Aorta (tissue), 5 donors: ENCODE measurements around the gene TBC1D7. TPM values are rescaled to one million over a fixed set of nuclear protein-coding genes. Genes with fewer than 3 reads are reported as not detected.

Experiments
- ATAC-seq: fragments of 200-7000 bp; cut with Tn5 transposase; one replicate; pipeline ENCODE4 v1.9.1; 2022; ENCODE audit warnings: moderate library complexity; ENCODE audit not compliant: low FRiP score
- DNase-seq, 2 donors: peaks; one replicate each; pipeline ENCODE4 v3.0.0-alpha.2; 2020
- H3K27ac ChIP-seq, 2 donors: one replicate each; pipeline ENCODE4 v1.5.1; 2013; ENCODE audit warnings: low read length in 2 of 2, mild to moderate bottlenecking in 2 of 2, moderate library complexity in 2 of 2, control low read depth in 1 of 2, inconsistent platforms in 1 of 2, low read depth in 1 of 2
- H3K27me3 ChIP-seq, 2 donors: one replicate each; pipeline ENCODE4 v1.6.1; 2013; ENCODE audit warnings: control low read depth in 1 of 2, low read length in 1 of 2, mild to moderate bottlenecking in 1 of 2, moderate library complexity in 1 of 2; ENCODE audit not compliant: insufficient read depth in 2 of 2, control insufficient read depth in 1 of 2
- H3K36me3 ChIP-seq, 2 donors: one replicate each; pipeline ENCODE4 v1.6.1; 2013; ENCODE audit warnings: control low read depth in 1 of 2, low read length in 1 of 2, mild to moderate bottlenecking in 1 of 2; ENCODE audit not compliant: insufficient read depth in 2 of 2, control insufficient read depth in 1 of 2
- H3K4me1 ChIP-seq, 2 donors: one replicate each; pipeline ENCODE4 v1.6.1; 2013; ENCODE audit warnings: low read length in 2 of 2, control low read depth in 1 of 2, mild to moderate bottlenecking in 1 of 2, moderate library complexity in 1 of 2; ENCODE audit not compliant: insufficient read depth in 2 of 2, control insufficient read depth in 1 of 2
- H3K4me3 ChIP-seq, 2 donors: one replicate each; pipeline ENCODE4 v1.5.1; 2013; ENCODE audit warnings: low read length in 2 of 2, control low read depth in 1 of 2, mild to moderate bottlenecking in 1 of 2
- H3K9me3 ChIP-seq: one replicate; pipeline ENCODE4 v1.6.1; 2013; ENCODE audit warnings: mild to moderate bottlenecking, low read length; ENCODE audit not compliant: control insufficient read depth
- WGBS, 2 donors: extraction: QIAGEN DNeasy Blood & Tissue Kit; methylation state at CpG; one replicate each; pipeline ENCODE4 v1.1.7; 2013; 5-methylcytosine and 5-hydroxymethylcytosine counted together
- intact Hi-C, 2 donors: fragments of 100-400 bp; cut with DNase I; formaldehyde crosslinking; loops; one replicate each; pipeline versions ENCODE4 v1.14.2 to v1.15.0; 2022
- long read RNA-seq, 2 donors: library from polyadenylated mRNA; unstranded; transcript quantifications; one replicate each; pipeline ENCODE4 v2.0.0, GENCODE V29; 2020 to 2021
- polyA plus RNA-seq, 2 donors: library from polyadenylated mRNA; stranded (reverse); fragments of 200-250 nt; gene quantifications; one replicate each; pipeline ENCODE4 v1.2.3, GENCODE V29; 2013
- total RNA-seq, 2 donors: library from RNA; stranded (reverse); fragmentation: NEBNext Ultra II Directional; extraction: Animal tissue kit (Norgen Biotek cat#: 25700); gene quantifications; one replicate each; pipeline ENCODE4 v1.2.1, GENCODE V29; 2021
- donor health status: healthy with polysubstance abuse.
- donor health status: Bipolar disorder and iron deficiency.
- donor health status: DM: no; HTN: no; CAD: no.
- donor health status: DM: no; HTN: no; CAD: no.
- donor health status: DM: yes; HTN: yes; CAD: no.

Gene TBC1D7
- 10 to 100 TPM in 1 of 2 donors, 1 to 10 TPM in 1; 9.9 to 11.6 TPM for total RNA-seq
- 1 to 10 TPM; 6.0 to 8.8 TPM for polyA plus RNA-seq
- long read RNA-seq, donor 1, partial matches to known transcripts: 5 of 1,951 reads
- long read RNA-seq, donor 1, other reads (novel, unspliced or antisense): 1,944 of 1,951 reads
- long read RNA-seq, donor 2, partial matches to known transcripts: 0 of 85 reads
- long read RNA-seq, donor 2, other reads (novel, unspliced or antisense): 81 of 85 reads

- Histone ChIP-seq H3K27me3 (no peaks in the 10 kb centered on the region), H3K36me3 (no peaks in the 10 kb centered on the region)
Measured at GRCh38 chr6:13328076-13328874, at the start of gene TBC1D7. TSS of gene TBC1D7 (minus strand) at chr6:13328537. CDS start at chr6:13326898, 1,639 bp downstream.

DNA sequence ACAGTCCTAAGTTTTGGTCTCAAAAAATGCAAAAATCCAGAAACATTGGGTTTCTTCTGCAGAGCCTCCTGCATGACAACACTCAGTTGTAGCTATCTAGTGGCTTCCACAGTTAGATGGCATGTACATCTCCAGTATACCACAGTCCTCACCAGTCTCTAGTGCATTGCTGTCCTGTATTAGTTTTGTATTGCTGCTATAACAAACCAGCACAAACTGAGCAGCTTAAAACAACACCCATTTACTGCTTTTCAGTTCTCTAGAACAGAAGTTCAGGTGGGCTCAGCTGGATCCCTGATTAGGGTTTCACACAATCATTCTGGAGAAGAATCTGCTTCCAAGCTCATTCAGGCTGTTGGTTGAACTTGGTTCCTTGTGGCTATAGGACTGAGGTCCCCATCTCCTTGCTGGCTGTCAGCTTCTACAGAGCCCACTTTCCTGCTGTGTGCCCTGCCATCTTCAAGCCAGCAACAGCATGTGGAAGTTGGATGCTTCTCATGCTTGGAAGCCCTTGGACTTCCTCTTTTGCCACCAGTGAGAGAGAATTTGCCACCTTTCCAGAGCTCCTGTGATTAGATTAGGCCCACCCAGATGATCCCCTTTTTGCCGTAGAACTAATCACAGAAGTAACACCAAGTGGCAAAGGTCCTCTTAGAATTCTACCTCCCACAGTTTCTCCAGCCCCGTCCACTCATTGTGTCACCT is 48.9 kb upstream of the TBC1D7 start:
- no peaks in the 10 kb centered on the region for H3K9me3 ChIP-seq
- intact Hi-C loops: loop anchor here in 1 of 2 donors (10.0 kb wide), 1 partner anchor 148 kb away; no protein-coding TSS in a partner anchor
- DNase-seq: no peak

More at GRCh38 chr6:13328076-13328874, at the start of gene TBC1D7:
- WGBS, 2 donors: 0% methylated on average over 59 to 63 of the region's 63 CpGs
- Histone ChIP-seq H3K27ac (peak within 1 kb of the TSS; percentile 23 to 89), H3K9me3 (no peaks in the 10 kb centered on the region), H3K4me1 (no peaks in the 10 kb centered on the region), H3K4me3 (peak within 1 kb of the TSS; percentile 82 to 92)
- peak; percentile 96 to 97 for DNase-seq
- peak; percentile 97 for ATAC-seq
- intact Hi-C loops: loop anchor here in 1 of 2 donors (2.0 to 5.0 kb wide), 3 partner anchors 96 to 417 kb away; no protein-coding TSS in a partner anchor

DNA sequence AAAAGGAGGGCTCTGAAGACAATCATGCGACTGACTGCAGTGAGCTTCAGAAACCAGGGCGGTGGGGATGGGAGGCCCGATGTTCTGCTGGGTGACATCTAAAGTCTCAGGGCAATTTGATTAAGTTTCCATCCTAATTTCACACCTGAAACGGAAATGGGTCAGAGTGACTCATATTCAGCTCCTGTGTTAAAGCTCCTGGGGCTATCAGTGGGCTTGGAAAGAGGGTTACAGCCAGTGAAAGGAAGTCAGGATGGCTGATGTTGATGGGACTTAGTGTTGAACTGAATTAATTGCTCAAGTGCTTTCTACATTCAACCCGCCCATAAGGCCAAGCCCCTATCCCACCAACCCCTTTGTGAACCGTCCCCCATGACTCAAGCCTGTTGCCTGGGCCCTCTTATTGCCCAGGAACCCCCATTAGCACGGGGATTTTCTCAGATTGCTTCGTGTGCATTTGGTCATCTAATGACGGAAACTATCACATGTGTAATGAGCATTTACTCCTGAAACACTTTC is 47.1 kb upstream of the TBC1D7 start:
- ATAC-seq: no peak
- Histone ChIP-seq H3K4me1 (no peaks in the 10 kb centered on the region), H3K9me3 (no peaks in the 10 kb centered on the region), H3K4me3 (no peak overlapping the region), H3K27ac (no peak overlapping the region), H3K36me3 (no peaks in the 10 kb centered on the region), H3K27me3 (no peaks in the 10 kb centered on the region)
- intact Hi-C loops: loop anchor here in 1 of 2 donors (10.0 kb wide), 1 partner anchor 149 kb away; no protein-coding TSS in a partner anchor
- WGBS, 2 donors: 93 to 94% methylated on average over 9 of the region's 9 CpGs
- DNase-seq: no peak

More for the DNA sequence above, 48.9 kb upstream of the TBC1D7 start:
- no peak for ATAC-seq
- no peak overlapping the region for H3K4me3 ChIP-seq
- no peaks in the 10 kb centered on the region for H3K4me1 ChIP-seq
- H3K27me3 ChIP-seq: no peaks in the 10 kb centered on the region
- WGBS, 2 donors: 96 to 98% methylated on average over 2 of the region's 2 CpGs
- H3K27ac ChIP-seq: no peak overlapping the region
- H3K36me3 ChIP-seq: no peaks in the 10 kb centered on the region

GRCh38 chr6:13373919-13374318 is 45.6 kb upstream of the TBC1D7 start:
- DNase-seq: no peak
- H3K27ac ChIP-seq: no peak overlapping the region
- no peaks in the 10 kb centered on the region for H3K27me3 ChIP-seq
- H3K4me1 ChIP-seq: no peaks in the 10 kb centered on the region
- ATAC-seq: no peak
- intact Hi-C loops: loop anchor here in 1 of 2 donors (10.0 kb wide), 1 partner anchor 151 kb away; no protein-coding TSS in a partner anchor
- H3K9me3 ChIP-seq: no peaks in the 10 kb centered on the region
- WGBS, 2 donors: 93 to 100% methylated on average over 1 of the region's 1 CpG
- H3K36me3 ChIP-seq: no peaks in the 10 kb centered on the region
- no peak overlapping the region for H3K4me3 ChIP-seq

- Histone ChIP-seq H3K27ac (no peak overlapping the region), H3K9me3 (no peaks in the 10 kb centered on the region), H3K36me3 (no peaks in the 10 kb centered on the region), H3K27me3 (no peaks in the 10 kb centered on the region), H3K4me3 (no peak overlapping the region), H3K4me1 (no peaks in the 10 kb centered on the region)
- WGBS, 2 donors: 8 to 20% methylated on average over 1 of the region's 1 CpG
- ATAC-seq: no peak
- intact Hi-C loops: loop anchor here in 1 of 2 donors (10.0 kb wide), 1 partner anchor 151 kb away; no protein-coding TSS in a partner anchor
- no peak for DNase-seq
Measured at GRCh38 chr6:13373488-13373886, 45.1 kb upstream of the TBC1D7 start.

DNA sequence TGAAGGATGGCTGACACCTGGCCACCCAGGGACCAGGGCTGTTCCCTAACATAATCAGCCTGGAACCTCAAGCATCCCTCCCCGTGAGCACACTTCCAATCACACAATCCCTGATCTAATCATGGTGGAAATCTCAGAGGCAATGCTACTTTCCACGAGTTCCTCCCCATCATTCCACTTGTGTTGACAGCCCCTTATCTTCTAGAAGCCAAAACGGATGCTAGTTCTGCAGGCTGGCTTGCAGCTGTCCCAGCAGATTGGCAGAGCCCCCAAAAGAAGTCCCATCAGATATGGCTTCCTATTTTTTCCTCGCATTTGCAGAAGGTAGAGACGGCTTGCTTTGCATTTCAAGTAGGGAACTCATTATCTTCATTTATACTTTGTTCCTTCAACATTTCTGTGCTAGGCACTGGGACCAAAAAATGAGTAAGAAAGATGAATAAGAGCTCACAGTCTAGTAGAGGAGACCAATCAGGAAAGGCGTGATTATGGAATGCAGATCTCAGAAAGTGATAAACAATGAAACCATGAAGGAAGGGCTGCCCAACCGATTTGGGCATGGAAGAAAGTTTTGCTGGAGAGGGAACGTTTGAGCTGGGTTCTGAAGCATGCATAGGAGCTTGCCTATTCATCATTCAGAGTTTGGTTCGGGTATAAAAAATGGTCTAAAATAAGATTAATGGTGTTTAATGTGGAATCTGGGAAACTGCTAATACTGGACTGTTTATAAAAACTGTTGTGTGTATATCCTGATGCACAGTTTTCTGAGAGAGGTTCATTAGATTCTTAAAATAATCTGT is 44.6 kb upstream of the TBC1D7 start:
- Histone ChIP-seq H3K36me3 (no peaks in the 10 kb centered on the region), H3K27me3 (no peaks in the 10 kb centered on the region), H3K4me1 (no peaks in the 10 kb centered on the region), H3K27ac (no peak overlapping the region), H3K4me3 (no peak overlapping the region), H3K9me3 (no peaks in the 10 kb centered on the region)
- WGBS, 2 donors: 57 to 63% methylated on average over 9 of the region's 9 CpGs
- ATAC-seq: no peak
- intact Hi-C loops: loop anchor here in 1 of 2 donors (10.0 kb wide), 1 partner anchor 152 kb away; no protein-coding TSS in a partner anchor
- DNase-seq: no peak

DNA sequence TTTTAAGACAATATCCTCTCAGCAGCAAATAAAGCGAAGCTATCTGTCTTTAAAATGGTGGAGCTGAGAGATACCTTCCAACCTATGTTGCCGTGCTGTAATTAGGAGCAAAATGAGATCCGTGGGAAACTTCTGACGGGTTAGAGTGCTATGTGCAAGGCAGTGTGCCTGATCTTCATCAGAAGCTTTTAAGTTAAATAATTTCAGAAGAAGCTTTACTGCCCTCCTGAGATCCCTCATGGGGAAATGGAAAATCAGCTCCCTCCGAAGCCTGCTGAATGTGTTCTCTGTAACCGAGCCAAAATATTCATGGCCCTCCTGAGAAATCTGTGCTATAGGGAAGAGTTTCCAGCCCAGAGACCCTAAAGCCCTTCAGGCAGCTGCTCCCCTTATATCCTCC is 43.7 kb upstream of the TBC1D7 start:
- no peak for DNase-seq
- 66% methylated on average over 6 of the region's 6 CpGs for WGBS, 2 donors
- no peaks in the 10 kb centered on the region for H3K36me3 ChIP-seq
- no peaks in the 10 kb centered on the region for H3K27me3 ChIP-seq
- no peak for ATAC-seq
- intact Hi-C loops: loop anchor here in 1 of 2 donors (10.0 kb wide), 1 partner anchor 153 kb away; no protein-coding TSS in a partner anchor
- H3K27ac ChIP-seq: no peak overlapping the region
- no peaks in the 10 kb centered on the region for H3K4me1 ChIP-seq
- H3K4me3 ChIP-seq: no peak overlapping the region
- no peaks in the 10 kb centered on the region for H3K9me3 ChIP-seq
